Right lobe of liver (tissue), 4 donors: Measurements from ENCODE around the gene RPAP3.

Experiments used
- POLR2A ChIP-seq: fragments of 450-650 bp; IDR thresholded peaks from one replicate; pipeline ENCODE4 v1.6.1; 2017; ENCODE audit warnings: antibody characterized with exemption, mild to moderate bottlenecking
- TF ChIP-seq, protein P1 (sequence below), 4 donors: fragments of 200-600 bp in 3 of 4; fragments of 450-650 bp in 1 of 4; IDR thresholded peaks; one replicate each; pipeline versions ENCODE4 v1.5.1 to v1.8.0; 2016 to 2022; ENCODE audit warnings: antibody characterized with exemption in 4 of 4, mild to moderate bottlenecking in 2 of 4
- donor health status: DM: no; HTN: no; CAD: no.
- donor health status: DM: no; HTN: no; CAD: no.
- donor health status: DM: no; HTN: yes; CAD: no.

DNA sequence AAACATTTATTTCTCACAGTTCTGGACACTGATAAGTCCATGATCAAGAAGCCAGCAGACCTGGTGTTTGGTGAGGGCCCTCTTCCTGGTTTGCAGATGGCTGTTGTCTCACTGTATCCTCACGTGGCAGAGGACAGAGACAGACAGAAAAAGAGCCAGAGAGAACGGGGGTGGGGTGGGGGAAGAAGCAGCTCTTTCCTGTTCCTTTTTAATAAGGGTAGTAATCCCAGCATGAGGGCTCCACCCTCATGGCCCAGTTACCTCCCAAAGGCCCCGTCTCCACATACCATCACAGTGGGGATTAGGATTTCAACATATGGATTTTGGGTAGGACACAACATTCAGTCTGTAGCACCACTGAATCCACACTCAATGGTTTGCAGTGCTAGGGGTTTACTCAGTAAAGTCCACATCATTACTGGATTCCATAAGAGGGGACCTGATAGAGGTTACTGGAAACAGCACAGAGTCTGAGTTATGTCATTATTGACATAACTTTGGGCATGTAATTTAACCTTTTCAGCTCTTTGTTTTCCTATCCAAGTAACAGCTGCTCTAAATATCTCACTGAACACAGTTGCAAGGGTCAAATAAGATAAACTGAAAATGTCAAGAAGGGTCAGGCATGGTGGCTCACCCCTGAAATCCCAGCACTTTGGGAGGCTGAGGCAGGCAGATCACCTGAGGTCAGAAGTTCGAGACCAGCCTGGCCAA is 53.2 kb downstream of the RPAP3 start:
- TF ChIP-seq, protein P1, sequence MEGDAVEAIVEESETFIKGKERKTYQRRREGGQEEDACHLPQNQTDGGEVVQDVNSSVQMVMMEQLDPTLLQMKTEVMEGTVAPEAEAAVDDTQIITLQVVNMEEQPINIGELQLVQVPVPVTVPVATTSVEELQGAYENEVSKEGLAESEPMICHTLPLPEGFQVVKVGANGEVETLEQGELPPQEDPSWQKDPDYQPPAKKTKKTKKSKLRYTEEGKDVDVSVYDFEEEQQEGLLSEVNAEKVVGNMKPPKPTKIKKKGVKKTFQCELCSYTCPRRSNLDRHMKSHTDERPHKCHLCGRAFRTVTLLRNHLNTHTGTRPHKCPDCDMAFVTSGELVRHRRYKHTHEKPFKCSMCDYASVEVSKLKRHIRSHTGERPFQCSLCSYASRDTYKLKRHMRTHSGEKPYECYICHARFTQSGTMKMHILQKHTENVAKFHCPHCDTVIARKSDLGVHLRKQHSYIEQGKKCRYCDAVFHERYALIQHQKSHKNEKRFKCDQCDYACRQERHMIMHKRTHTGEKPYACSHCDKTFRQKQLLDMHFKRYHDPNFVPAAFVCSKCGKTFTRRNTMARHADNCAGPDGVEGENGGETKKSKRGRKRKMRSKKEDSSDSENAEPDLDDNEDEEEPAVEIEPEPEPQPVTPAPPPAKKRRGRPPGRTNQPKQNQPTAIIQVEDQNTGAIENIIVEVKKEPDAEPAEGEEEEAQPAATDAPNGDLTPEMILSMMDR (IDR thresholded peaks at IDR 0.05) = no peak
- TF ChIP-seq POLR2A = no peak
